ENCODE measurements around the gene ABHD10.

The ABHD10 gene

DNA sequence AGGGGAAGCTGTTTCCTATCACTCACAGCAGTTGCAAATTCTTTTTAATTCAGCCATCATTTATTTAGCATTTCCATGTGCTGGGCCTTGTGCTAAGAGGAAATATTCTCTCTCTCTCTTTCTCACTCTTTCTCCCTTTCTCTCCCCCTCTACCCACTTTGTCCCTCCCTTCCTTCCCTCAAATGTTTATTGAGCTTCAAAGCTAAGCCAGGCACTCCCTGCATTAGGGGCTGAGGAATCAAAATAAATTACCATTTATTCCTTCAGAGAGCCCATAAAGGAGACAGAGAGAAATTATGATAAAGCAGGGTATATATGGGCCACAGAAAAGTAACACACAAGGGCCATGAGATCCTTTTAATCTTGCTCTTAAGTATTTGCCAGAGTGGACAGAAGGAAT, 62.5 kb downstream of the ABHD10 start:
- ChIA-PET CTCF (interaction anchor here (0.6 to 5.8 kb wide), 8 partner anchors 8 to 324 kb away, joined by 3 to 47 read pairs (median 6); no protein-coding TSS in a partner anchor), POLR2A (no interaction called here)
- H3K4me3 ChIP-seq (ENCODE audit: low read depth, low read length) = no peak overlapping the region
- DNase-seq (ENCODE audit: low read depth, low spot score) = no peak
- TF ChIP-seq, protein P1, sequence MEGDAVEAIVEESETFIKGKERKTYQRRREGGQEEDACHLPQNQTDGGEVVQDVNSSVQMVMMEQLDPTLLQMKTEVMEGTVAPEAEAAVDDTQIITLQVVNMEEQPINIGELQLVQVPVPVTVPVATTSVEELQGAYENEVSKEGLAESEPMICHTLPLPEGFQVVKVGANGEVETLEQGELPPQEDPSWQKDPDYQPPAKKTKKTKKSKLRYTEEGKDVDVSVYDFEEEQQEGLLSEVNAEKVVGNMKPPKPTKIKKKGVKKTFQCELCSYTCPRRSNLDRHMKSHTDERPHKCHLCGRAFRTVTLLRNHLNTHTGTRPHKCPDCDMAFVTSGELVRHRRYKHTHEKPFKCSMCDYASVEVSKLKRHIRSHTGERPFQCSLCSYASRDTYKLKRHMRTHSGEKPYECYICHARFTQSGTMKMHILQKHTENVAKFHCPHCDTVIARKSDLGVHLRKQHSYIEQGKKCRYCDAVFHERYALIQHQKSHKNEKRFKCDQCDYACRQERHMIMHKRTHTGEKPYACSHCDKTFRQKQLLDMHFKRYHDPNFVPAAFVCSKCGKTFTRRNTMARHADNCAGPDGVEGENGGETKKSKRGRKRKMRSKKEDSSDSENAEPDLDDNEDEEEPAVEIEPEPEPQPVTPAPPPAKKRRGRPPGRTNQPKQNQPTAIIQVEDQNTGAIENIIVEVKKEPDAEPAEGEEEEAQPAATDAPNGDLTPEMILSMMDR (IDR thresholded peaks at IDR 0.05; ENCODE audit: insufficient read depth, low read length, missing control alignments) = no peak

DNA sequence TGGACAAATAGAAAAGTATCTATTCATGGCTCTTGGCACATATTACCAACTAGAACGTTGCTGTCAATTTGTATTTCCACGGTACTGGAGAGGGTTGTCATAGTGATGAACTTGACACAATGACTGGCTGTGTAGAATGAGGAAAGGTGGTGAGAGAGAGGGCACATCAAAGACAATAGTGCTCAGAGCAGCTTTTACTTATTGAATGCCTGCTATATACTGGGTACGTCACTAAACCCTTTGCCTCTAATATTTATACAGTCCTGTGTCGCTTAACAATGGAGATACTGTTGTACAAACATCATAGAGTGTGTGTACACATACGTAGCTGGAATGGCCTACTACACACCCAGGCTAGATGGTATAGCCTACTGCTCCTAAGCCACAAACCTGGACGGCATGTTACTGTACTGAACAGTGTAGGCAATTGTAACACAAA, 64.0 kb downstream of the ABHD10 start:
- POLR2A ChIA-PET = no interaction called here
- H3K4me3 ChIP-seq (ENCODE audit: low read depth, low read length) = no peak overlapping the region
- CTCF ChIA-PET = interaction anchor here (0.6 to 5.8 kb wide), 46 partner anchors 8 to 443 kb away, joined by 3 to 55 read pairs (median 7); partner anchors contain the start of genes ABHD10 and TMPRSS7
- no peak for DNase-seq (ENCODE audit: low read depth, low spot score)
- TF ChIP-seq, protein P1 (IDR thresholded peaks at IDR 0.05; ENCODE audit: insufficient read depth, low read length, missing control alignments) = no peak

All from AG04449 (cell line).